Loucy (cell line): ENCODE results near the gene DBNDD1.

Source experiments
- H2AFZ ChIP-seq: fragments of 200-600 bp; sonication (generic); 2 replicates; pipeline ENCODE4 v1.6.0; 2016; ENCODE audit warnings: antibody characterized with exemption, mild to moderate bottlenecking, low read length, moderate library complexity
- H3F3A ChIP-seq: fragments of 200-600 bp; 2 replicates; pipeline ENCODE4 v1.6.0; 2016; ENCODE audit warnings: antibody characterized with exemption, low read depth, mild to moderate bottlenecking
- H3K27me3 ChIP-seq: fragments of 200-600 bp; sonication (generic); 2 replicates; pipeline ENCODE4 v1.6.1; 2014; ENCODE audit warnings: low read length, mild to moderate bottlenecking; ENCODE audit not compliant: insufficient read depth, poor library complexity, severe bottlenecking
- H3K36me3 ChIP-seq: fragments of 200-600 bp; sonication (generic); 2 replicates; pipeline ENCODE4 v1.6.1; 2016; ENCODE audit warnings: low read length; ENCODE audit not compliant: insufficient read depth
- H3K4me1 ChIP-seq: fragments of 200-600 bp; sonication (generic); 2 replicates; pipeline ENCODE4 v1.5.1; 2014; ENCODE audit warnings: low read length, mild to moderate bottlenecking; ENCODE audit not compliant: insufficient read depth, poor library complexity, severe bottlenecking
- H3K4me2 ChIP-seq: fragments of 200-600 bp; sonication (generic); 2 replicates; pipeline ENCODE4 v1.6.0; 2014; ENCODE audit warnings: antibody characterized with exemption, low read length, low read depth, mild to moderate bottlenecking; ENCODE audit not compliant: poor library complexity, severe bottlenecking
- H3K4me3 ChIP-seq: fragments of 200-600 bp; sonication (generic); 2 replicates; pipeline ENCODE4 v1.5.1; 2014; ENCODE audit warnings: low read length, mild to moderate bottlenecking, mixed read lengths; ENCODE audit not compliant: poor library complexity, severe bottlenecking
- H3K79me2 ChIP-seq: fragments of 200-600 bp; sonication (generic); 2 replicates; pipeline ENCODE4 v1.6.1; 2014; ENCODE audit warnings: low read length; ENCODE audit not compliant: insufficient read depth
- H3K9ac ChIP-seq: fragments of 200-600 bp; sonication (generic); 2 replicates; pipeline ENCODE4 v1.6.0; 2014; ENCODE audit warnings: mild to moderate bottlenecking, low read depth, low read length, moderate library complexity; ENCODE audit not compliant: poor library complexity, severe bottlenecking
- H3K9me2 ChIP-seq: fragments of 200-600 bp; sonication (generic); replicated peaks from 2 replicates; pipeline ENCODE4 v1.6.1; 2016; ENCODE audit warnings: low read depth, low read length, mixed read lengths
- H3K9me3 ChIP-seq: fragments of 200-600 bp; sonication (generic); 2 replicates; pipeline ENCODE4 v1.6.1; 2014; ENCODE audit warnings: mild to moderate bottlenecking, antibody characterized with exemption, low read length, low read depth; ENCODE audit not compliant: insufficient read depth
- H4K20me1 ChIP-seq: fragments of 200-600 bp; sonication (generic); 2 replicates; pipeline ENCODE4 v1.6.0; 2014; ENCODE audit warnings: antibody characterized with exemption, low read length, mild to moderate bottlenecking; ENCODE audit not compliant: insufficient read depth, poor library complexity, severe bottlenecking
- EZH2phosphoT487 ChIP-seq: fragments of 200-600 bp; IDR thresholded peaks from 2 replicates; pipeline ENCODE4 v1.6.1; 2018; ENCODE audit warnings: antibody characterized with exemption, mild to moderate bottlenecking, moderate library complexity, borderline replicate concordance
- TF ChIP-seq, protein P1 (sequence below): fragments of 200-600 bp; sonication (generic); conservative IDR thresholded peaks from 2 replicates; pipeline ENCODE4 v1.5.1; 2014; ENCODE audit warnings: mild to moderate bottlenecking, antibody characterized with exemption, low read length

Gene DBNDD1

DNA sequence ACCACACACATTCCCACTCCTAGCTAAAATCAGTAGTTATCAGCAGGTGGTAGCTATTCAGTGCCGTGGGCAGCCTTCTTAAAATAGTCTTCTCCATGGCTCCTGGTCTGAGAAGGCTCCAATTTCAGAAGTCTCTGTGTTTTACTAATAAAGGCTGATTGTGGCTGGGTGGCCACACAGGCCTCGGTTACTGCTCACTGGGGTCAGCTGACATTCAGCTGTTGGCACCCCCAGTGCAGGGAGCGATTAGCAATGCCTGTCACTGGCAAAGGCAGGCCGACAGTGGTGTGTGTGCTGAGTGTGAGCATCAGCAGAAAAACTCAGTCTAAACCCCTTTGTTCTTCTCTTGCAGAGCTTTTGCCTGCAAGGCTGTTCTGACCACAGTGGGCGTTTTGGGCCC is 16.6 kb upstream of the DBNDD1 start:
- Histone ChIP-seq H4K20me1 (no peaks in the 10 kb centered on the region), H2AFZ (no peak overlapping the region), H3K27me3 (no peaks in the 10 kb centered on the region), H3K79me2 (no peaks in the 10 kb centered on the region), H3K4me2 (no peak overlapping the region), H3K4me3 (no peak overlapping the region), H3K9me3 (no peaks in the 10 kb centered on the region), H3F3A (no peaks in the 10 kb centered on the region), H3K9ac (no peak overlapping the region), H3K36me3 (no peaks in the 10 kb centered on the region), H3K9me2 (no peaks in the 10 kb centered on the region), H3K4me1 (no peaks in the 10 kb centered on the region)
- TF ChIP-seq, protein P1, sequence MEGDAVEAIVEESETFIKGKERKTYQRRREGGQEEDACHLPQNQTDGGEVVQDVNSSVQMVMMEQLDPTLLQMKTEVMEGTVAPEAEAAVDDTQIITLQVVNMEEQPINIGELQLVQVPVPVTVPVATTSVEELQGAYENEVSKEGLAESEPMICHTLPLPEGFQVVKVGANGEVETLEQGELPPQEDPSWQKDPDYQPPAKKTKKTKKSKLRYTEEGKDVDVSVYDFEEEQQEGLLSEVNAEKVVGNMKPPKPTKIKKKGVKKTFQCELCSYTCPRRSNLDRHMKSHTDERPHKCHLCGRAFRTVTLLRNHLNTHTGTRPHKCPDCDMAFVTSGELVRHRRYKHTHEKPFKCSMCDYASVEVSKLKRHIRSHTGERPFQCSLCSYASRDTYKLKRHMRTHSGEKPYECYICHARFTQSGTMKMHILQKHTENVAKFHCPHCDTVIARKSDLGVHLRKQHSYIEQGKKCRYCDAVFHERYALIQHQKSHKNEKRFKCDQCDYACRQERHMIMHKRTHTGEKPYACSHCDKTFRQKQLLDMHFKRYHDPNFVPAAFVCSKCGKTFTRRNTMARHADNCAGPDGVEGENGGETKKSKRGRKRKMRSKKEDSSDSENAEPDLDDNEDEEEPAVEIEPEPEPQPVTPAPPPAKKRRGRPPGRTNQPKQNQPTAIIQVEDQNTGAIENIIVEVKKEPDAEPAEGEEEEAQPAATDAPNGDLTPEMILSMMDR, result no peak
- no peak for TF ChIP-seq EZH2phosphoT487

- Histone ChIP-seq H3K4me3 (no peak overlapping the region), H3K4me1 (no peaks in the 10 kb centered on the region), H3K79me2 (no peaks in the 10 kb centered on the region), H3K9ac (no peak overlapping the region), H3K9me3 (no peaks in the 10 kb centered on the region), H3K36me3 (no peaks in the 10 kb centered on the region), H4K20me1 (no peaks in the 10 kb centered on the region), H3K9me2 (no peaks in the 10 kb centered on the region), H2AFZ (no peak overlapping the region), H3K27me3 (no peaks in the 10 kb centered on the region), H3F3A (no peaks in the 10 kb centered on the region), H3K4me2 (no peak overlapping the region)
- no peak for TF ChIP-seq EZH2phosphoT487
- TF ChIP-seq, protein P1, result no peak
These were observed 15.2 kb upstream of the DBNDD1 start for GRCh38 chr16:90034504-90034903.

GRCh38 chr16:90033387-90033786 is 14.1 kb upstream of the DBNDD1 start:
- Histone ChIP-seq H3K9me3 (no peaks in the 10 kb centered on the region), H4K20me1 (no peaks in the 10 kb centered on the region), H3K4me1 (no peaks in the 10 kb centered on the region), H3F3A (no peaks in the 10 kb centered on the region), H3K27me3 (no peaks in the 10 kb centered on the region), H3K9me2 (no peaks in the 10 kb centered on the region), H3K4me3 (no peak overlapping the region), H3K36me3 (no peaks in the 10 kb centered on the region), H3K79me2 (no peaks in the 10 kb centered on the region), H2AFZ (no peak overlapping the region), H3K4me2 (no peak overlapping the region), H3K9ac (no peak overlapping the region)
- no peak for TF ChIP-seq EZH2phosphoT487
- TF ChIP-seq, protein P1, result no peak
